GM12801 (cell line): ENCODE data around the gene OTULIN.

Experiments used
- CTCF ChIP-seq: IDR thresholded peaks from one replicate; pipeline ENCODE4 v1.5.1; 2011; ENCODE audit warnings: control low read depth; ENCODE audit not compliant: insufficient read length; ENCODE audit errors: extremely low read depth

OTULIN gene

GRCh38 chr5:14705556-14705955 lies 41.0 kb downstream of the OTULIN start:
- TF ChIP-seq CTCF = no peak

GRCh38 chr5:14706615-14707021 lies 42.1 kb downstream of the OTULIN start:
- no peak for TF ChIP-seq CTCF

- TF ChIP-seq CTCF = no peak
These were observed 43.4 kb downstream of the OTULIN start for GRCh38 chr5:14707811-14708390.

GRCh38 chr5:14708551-14708950 lies 44.0 kb downstream of the OTULIN start:
- TF ChIP-seq CTCF = no peak

- TF ChIP-seq CTCF = no peak
These were observed 45.9 kb downstream of the OTULIN start for GRCh38 chr5:14710313-14710994.

- TF ChIP-seq CTCF = no peak
These were observed 47.6 kb downstream of the OTULIN start for GRCh38 chr5:14712131-14712530.

GRCh38 chr5:14712666-14713065 lies 48.1 kb downstream of the OTULIN start:
- no peak for TF ChIP-seq CTCF
